Measurements from ENCODE around the gene ATXN1.

DNA sequence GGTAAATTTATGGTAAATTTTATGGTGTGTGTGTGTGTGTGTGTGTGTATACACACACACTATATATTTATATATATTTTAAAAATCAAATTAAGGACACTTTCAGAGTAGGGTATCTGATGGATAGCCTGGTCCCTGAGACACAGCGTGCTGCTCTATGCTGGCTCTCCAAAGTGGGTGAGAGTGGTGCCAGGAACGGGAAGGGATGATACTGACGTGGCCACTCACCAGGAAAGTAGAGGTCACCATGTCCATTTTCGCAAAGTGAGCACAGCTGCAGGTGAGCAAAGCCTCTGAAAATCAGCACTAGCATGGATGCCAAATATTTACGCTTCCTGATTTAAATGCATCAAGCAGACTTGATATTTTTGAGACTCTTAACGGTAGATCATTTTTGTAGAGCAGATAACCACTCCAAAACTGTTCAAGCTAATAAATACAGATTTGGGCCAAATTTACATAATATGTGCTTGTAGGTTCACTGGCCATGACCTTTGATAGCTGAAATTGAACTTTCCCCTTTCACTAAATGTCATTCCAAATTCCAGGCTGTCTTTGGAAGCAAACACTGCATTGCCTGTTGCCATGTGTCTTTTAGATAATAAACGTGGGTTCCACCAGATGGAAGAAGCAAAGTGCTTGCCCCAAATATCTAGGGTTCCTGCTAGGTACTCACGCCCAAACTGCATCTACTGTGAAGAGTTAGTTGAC, 116.6 kb downstream of the ATXN1 start:
- TF ChIP-seq, protein P1, sequence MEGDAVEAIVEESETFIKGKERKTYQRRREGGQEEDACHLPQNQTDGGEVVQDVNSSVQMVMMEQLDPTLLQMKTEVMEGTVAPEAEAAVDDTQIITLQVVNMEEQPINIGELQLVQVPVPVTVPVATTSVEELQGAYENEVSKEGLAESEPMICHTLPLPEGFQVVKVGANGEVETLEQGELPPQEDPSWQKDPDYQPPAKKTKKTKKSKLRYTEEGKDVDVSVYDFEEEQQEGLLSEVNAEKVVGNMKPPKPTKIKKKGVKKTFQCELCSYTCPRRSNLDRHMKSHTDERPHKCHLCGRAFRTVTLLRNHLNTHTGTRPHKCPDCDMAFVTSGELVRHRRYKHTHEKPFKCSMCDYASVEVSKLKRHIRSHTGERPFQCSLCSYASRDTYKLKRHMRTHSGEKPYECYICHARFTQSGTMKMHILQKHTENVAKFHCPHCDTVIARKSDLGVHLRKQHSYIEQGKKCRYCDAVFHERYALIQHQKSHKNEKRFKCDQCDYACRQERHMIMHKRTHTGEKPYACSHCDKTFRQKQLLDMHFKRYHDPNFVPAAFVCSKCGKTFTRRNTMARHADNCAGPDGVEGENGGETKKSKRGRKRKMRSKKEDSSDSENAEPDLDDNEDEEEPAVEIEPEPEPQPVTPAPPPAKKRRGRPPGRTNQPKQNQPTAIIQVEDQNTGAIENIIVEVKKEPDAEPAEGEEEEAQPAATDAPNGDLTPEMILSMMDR (IDR thresholded peaks at IDR 0.05), result no peak
- no peak for TF ChIP-seq POLR2A (IDR thresholded peaks at IDR 0.05)

Data from gastroesophageal sphincter (tissue), 3 donors.